H9 (cell line): Measurements from ENCODE around the gene GLIS2. TPM values are rescaled to one million over a fixed set of nuclear protein-coding genes. Genes with fewer than 3 reads are reported as not detected.

Experiments used
- DNase-seq: peaks from one replicate; pipeline ENCODE4 v3.0.0-alpha.2; 2017
- H2AFZ ChIP-seq: one replicate; pipeline ENCODE4 v1.6.1; 2013; ENCODE audit warnings: mild to moderate bottlenecking, low read length, control low read depth, moderate library complexity
- H2AK5ac ChIP-seq: 2 replicates; pipeline ENCODE4 v1.6.1; 2013; ENCODE audit warnings: low read length, control low read depth, mixed read lengths; ENCODE audit not compliant: insufficient read length
- H2BK120ac ChIP-seq: one replicate; pipeline ENCODE4 v1.6.1; 2013; ENCODE audit warnings: low read depth, mild to moderate bottlenecking, low read length, control low read depth, inconsistent platforms; ENCODE audit not compliant: poor library complexity, severe bottlenecking
- H2BK12ac ChIP-seq: 2 replicates; pipeline ENCODE4 v1.6.1; 2013; ENCODE audit warnings: low read length, control low read depth, mixed read lengths, low read depth; ENCODE audit not compliant: insufficient read length
- H2BK15ac ChIP-seq: 2 replicates; pipeline ENCODE4 v1.6.1; 2013; ENCODE audit warnings: low read depth, low read length, control low read depth
- H2BK20ac ChIP-seq: one replicate; pipeline ENCODE4 v1.6.1; 2013; ENCODE audit warnings: low read depth, mild to moderate bottlenecking, low read length, control low read depth, inconsistent platforms; ENCODE audit not compliant: poor library complexity, severe bottlenecking
- H2BK5ac ChIP-seq: 2 replicates; pipeline ENCODE4 v1.6.1; 2013; ENCODE audit warnings: low read length, control low read depth, mixed read lengths; ENCODE audit not compliant: insufficient read length
- H3K14ac ChIP-seq: 2 replicates; pipeline ENCODE4 v1.6.1; 2013; ENCODE audit warnings: low read length, control low read depth; ENCODE audit not compliant: insufficient read depth
- H3K18ac ChIP-seq: 2 replicates; pipeline ENCODE4 v1.6.1; 2013; ENCODE audit warnings: low read depth, mild to moderate bottlenecking, mixed read lengths, low read length, control low read depth; ENCODE audit not compliant: insufficient read length
- H3K23ac ChIP-seq: 2 replicates; pipeline ENCODE4 v1.6.1; 2013; ENCODE audit warnings: low read length, control low read depth, mixed read lengths, low read depth; ENCODE audit not compliant: insufficient read length
- H3K23me2 ChIP-seq: 2 replicates; pipeline ENCODE4 v1.6.1; 2013; ENCODE audit warnings: low read depth, mild to moderate bottlenecking, mixed read lengths, low read length, control low read depth; ENCODE audit not compliant: insufficient read length, poor library complexity, severe bottlenecking
- H3K27ac ChIP-seq: 2 replicates; pipeline ENCODE4 v1.5.1; 2013; ENCODE audit warnings: low read length, control low read depth, mixed read lengths, low read depth; ENCODE audit not compliant: insufficient read length
- H3K27me3 ChIP-seq: 2 replicates; pipeline ENCODE4 v1.6.1; 2013; ENCODE audit warnings: low read length, control low read depth, inconsistent platforms; ENCODE audit not compliant: insufficient read depth
- H3K4ac ChIP-seq: 2 replicates; pipeline ENCODE4 v1.6.1; 2013; ENCODE audit warnings: low read depth, mild to moderate bottlenecking, control low read depth, inconsistent platforms, low read length, moderate library complexity
- H3K4me1 ChIP-seq: 2 replicates; pipeline ENCODE4 v1.6.1; 2013; ENCODE audit warnings: low read length, control low read depth, inconsistent platforms; ENCODE audit not compliant: insufficient read depth
- H3K4me2 ChIP-seq: 2 replicates; pipeline ENCODE4 v1.6.1; 2013; ENCODE audit warnings: low read length, control low read depth, mixed read lengths; ENCODE audit not compliant: insufficient read length, insufficient read depth
- H3K56ac ChIP-seq: 2 replicates; pipeline ENCODE4 v1.6.1; 2013; ENCODE audit warnings: low read depth, mild to moderate bottlenecking, mixed read lengths, low read length, control low read depth; ENCODE audit not compliant: insufficient read length
- H3K79me1 ChIP-seq: 2 replicates; pipeline ENCODE4 v1.6.1; 2013; ENCODE audit warnings: low read depth, mild to moderate bottlenecking, moderate library complexity, low read length, control low read depth, inconsistent platforms; ENCODE audit not compliant: insufficient read depth, poor library complexity, severe bottlenecking
- H3K79me2 ChIP-seq: 2 replicates; pipeline ENCODE4 v1.6.1; 2013; ENCODE audit warnings: low read length, control low read depth, inconsistent platforms; ENCODE audit not compliant: insufficient read depth
- H3K9ac ChIP-seq: 2 replicates; pipeline ENCODE4 v1.6.1; 2013; ENCODE audit warnings: low read length, control low read depth, mixed read lengths; ENCODE audit not compliant: insufficient read length; ENCODE audit errors: extremely low read depth
- H3K9me3 ChIP-seq: one replicate; pipeline ENCODE4 v1.6.1; 2013; ENCODE audit warnings: low read depth, low read length, inconsistent platforms; ENCODE audit not compliant: control insufficient read depth
- H3T11ph ChIP-seq: one replicate; pipeline ENCODE4 v1.6.1; 2013; ENCODE audit warnings: mild to moderate bottlenecking, low read length, control low read depth, inconsistent platforms
- H4K20me1 ChIP-seq: one replicate; pipeline ENCODE4 v1.6.1; 2013; ENCODE audit not compliant: control insufficient read depth, insufficient read length, insufficient read depth
- H4K5ac ChIP-seq: 2 replicates; pipeline ENCODE4 v1.6.1; 2013; ENCODE audit warnings: low read depth, mild to moderate bottlenecking, mixed read lengths, low read length, control low read depth; ENCODE audit not compliant: insufficient read length
- H4K8ac ChIP-seq: replicated peaks from 2 replicates; pipeline ENCODE4 v1.6.1; 2013; ENCODE audit warnings: low read length, control low read depth, mixed read lengths, low read depth; ENCODE audit not compliant: insufficient read length
- H4K91ac ChIP-seq: 2 replicates; pipeline ENCODE4 v1.6.1; 2013; ENCODE audit warnings: low read depth, mild to moderate bottlenecking, moderate library complexity, mixed read lengths, low read length, control low read depth; ENCODE audit not compliant: insufficient read length
- H3K27ac Mint-ChIP-seq, 3 experiments: 2 replicates in 2 of 3; 3 replicates in 1 of 3; pipeline ENCODE4 v1.8.0; 2020 to 2021; ENCODE audit warnings: mixed read lengths in 3 of 3, mild to moderate bottlenecking in 1 of 3, moderate library complexity in 1 of 3
- H3K27me3 Mint-ChIP-seq: 2 replicates; pipeline ENCODE4 v1.8.0; 2021; ENCODE audit warnings: low read depth, mild to moderate bottlenecking, moderate library complexity, mixed read lengths
- H3K36me3 Mint-ChIP-seq, 3 experiments: 2 replicates in 2 of 3; 3 replicates in 1 of 3; pipeline ENCODE4 v1.8.0; 2020 to 2021; ENCODE audit warnings: low read depth in 3 of 3, mixed read lengths in 3 of 3; ENCODE audit not compliant: insufficient read depth in 1 of 3
- H3K4me1 Mint-ChIP-seq, 2 experiments: 2 replicates each; pipeline ENCODE4 v1.8.0; 2020; ENCODE audit warnings: mixed read lengths in 2 of 2
- H3K4me3 Mint-ChIP-seq, 2 experiments: 2 replicates in 1 of 2; 3 replicates in 1 of 2; pipeline ENCODE4 v1.8.0; 2020 to 2021; ENCODE audit warnings: mild to moderate bottlenecking in 2 of 2, mixed read lengths in 2 of 2, moderate library complexity in 1 of 2
- H3K9me3 Mint-ChIP-seq, 2 experiments: 2 replicates in 1 of 2; 3 replicates in 1 of 2; pipeline ENCODE4 v1.8.0; 2020; ENCODE audit warnings: mild to moderate bottlenecking in 2 of 2, mixed read lengths in 2 of 2, moderate library complexity in 1 of 2
- CTCF ChIP-seq: fragments of 200-600 bp; sonication (generic); conservative IDR thresholded peaks from 3 replicates; pipeline ENCODE4 v1.8.0; 2021; ENCODE audit warnings: antibody characterized with exemption, mild to moderate bottlenecking
- WGBS: extraction: QIAGEN DNeasy Blood & Tissue Kit; methylation state at CpG from one replicate; pipeline ENCODE4 v1.1.7; 2013; ENCODE audit warnings: missing lambda C conversion rate, low lambda C conversion rate, mixed read lengths; ENCODE audit not compliant: insufficient read length; ENCODE audit errors: extremely low coverage; 5-methylcytosine and 5-hydroxymethylcytosine counted together
- total RNA-seq: library from RNA; stranded (reverse); gene quantifications from 2 replicates; pipeline ENCODE4 v1.2.1, GENCODE V29; 2021

Gene GLIS2
- total RNA-seq, 1 experiment from 2014 or later = 14.3 TPM

DNA sequence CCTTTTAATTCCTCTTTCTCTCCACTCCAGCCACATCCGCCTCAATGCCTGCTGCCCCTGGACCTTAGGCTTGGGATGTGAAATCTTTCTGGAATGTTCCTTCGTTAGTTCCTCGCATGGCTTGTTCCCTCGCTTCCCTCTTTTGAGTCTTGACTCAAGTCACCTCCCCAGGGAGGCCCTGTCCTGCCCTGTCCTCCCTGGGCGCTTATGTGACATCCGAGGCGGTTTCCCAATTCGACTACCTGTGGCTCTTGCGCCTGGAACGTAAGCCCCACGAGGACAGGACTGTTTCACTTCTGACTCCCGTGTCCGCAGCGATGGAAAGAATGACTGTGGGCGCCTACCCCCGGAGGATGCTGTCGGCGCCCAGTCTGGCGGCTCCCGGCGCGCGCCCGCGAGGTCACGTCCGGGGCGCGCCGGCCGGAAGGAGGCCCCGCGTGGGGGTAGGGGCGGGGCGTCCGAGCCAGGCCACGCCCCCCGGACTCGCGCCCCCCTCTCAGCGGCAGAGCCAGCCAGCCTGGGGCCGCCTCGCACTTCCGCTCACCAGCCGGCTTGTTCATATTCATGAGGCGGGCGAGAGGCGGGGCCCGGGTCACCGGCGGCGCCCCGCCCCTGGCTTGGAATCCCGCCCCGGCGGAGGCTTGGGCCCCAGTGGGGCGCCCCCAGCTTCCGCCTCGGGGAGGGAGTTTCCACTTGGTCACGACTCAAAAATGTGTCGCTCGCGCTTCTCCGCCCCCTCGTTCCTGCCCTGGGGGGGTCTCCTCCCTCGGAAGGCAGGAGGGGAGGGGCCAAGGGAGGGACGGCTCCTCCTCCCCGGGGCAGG, 8.4 kb upstream of the GLIS2 start:
- peak overlapping the region; percentile 66 for H3K9ac ChIP-seq
- H4K91ac ChIP-seq = no peak overlapping the region
- peak overlapping the region; percentile 67 for H3K18ac ChIP-seq
- H3K9me3 Mint-ChIP-seq = no peaks in the 10 kb centered on the region; a peak in 2 of 5 replicates
- H3K9me3 ChIP-seq = no peaks in the 10 kb centered on the region
- no peak overlapping the region for H4K5ac ChIP-seq
- H3K23ac ChIP-seq = no peak overlapping the region
- H3K14ac ChIP-seq = no peak overlapping the region; the same call in 1 of the 2 replicates
- H3K4me3 Mint-ChIP-seq = peak overlapping the region; percentile 91 to 94
- H2BK120ac ChIP-seq = no peak overlapping the region
- no peak overlapping the region for H2BK5ac ChIP-seq
- H2AK5ac ChIP-seq = no peak overlapping the region
- peak; percentile 96 for DNase-seq
- peaks cover 10% of the 10 kb centered on the region for H3K27me3 Mint-ChIP-seq
- no peak overlapping the region for H3K27ac ChIP-seq
- no peaks in the 10 kb centered on the region; the same call in 1 of the 2 replicates for H3K79me2 ChIP-seq
- peak overlapping the region; percentile 49 to 94 (median 93) for H3K27ac Mint-ChIP-seq
- peaks cover 0 to 15% (median 9%) of the 10 kb centered on the region in 3 experiments; a peak in 5 of 7 replicates for H3K36me3 Mint-ChIP-seq
- no peaks in the 10 kb centered on the region for H3K23me2 ChIP-seq
- TF ChIP-seq CTCF = no peak
- no peaks in the 10 kb centered on the region for H4K20me1 ChIP-seq
- no peaks in the 10 kb centered on the region for H3K79me1 ChIP-seq
- H3K4ac ChIP-seq = no peak overlapping the region; the same call in 1 of the 2 replicates
- no peaks in the 10 kb centered on the region for H3K27me3 ChIP-seq
- no peak overlapping the region for H2BK12ac ChIP-seq
- no peak overlapping the region for H2BK20ac ChIP-seq
- H3K4me2 ChIP-seq = peak overlapping the region; percentile 80
- H3K4me1 ChIP-seq = peaks cover 3% of the 10 kb centered on the region; the same call in 1 of the 2 replicates
- no peak overlapping the region for H2AFZ ChIP-seq
- H4K8ac ChIP-seq = no peak overlapping the region
- peaks cover 33 to 36% of the 10 kb centered on the region in 2 experiments for H3K4me1 Mint-ChIP-seq
- WGBS = no CpG with 5 or more reads among the region's 68 CpGs
- H2BK15ac ChIP-seq = no peak overlapping the region
- H3K56ac ChIP-seq = no peak overlapping the region
- H3T11ph ChIP-seq = no peak overlapping the region
